T follicular helper cell (primary cell): ENCODE measurements around the gene EIF4E1B.

ENCODE experiments used
- DNase-seq: peaks from one replicate; pipeline ENCODE4 v3.0.0-alpha.2; 2020; ENCODE audit warnings: low read depth

EIF4E1B gene

GRCh38 chr5:176606032-176606431 is 24.4 kb upstream of the EIF4E1B start:
- DNase-seq, result no peak

GRCh38 chr5:176606875-176607274 is 23.6 kb upstream of the EIF4E1B start:
- no peak for DNase-seq

- no peak for DNase-seq
Observed at GRCh38 chr5:176608142-176608705, 22.3 kb upstream of the EIF4E1B start.

DNA sequence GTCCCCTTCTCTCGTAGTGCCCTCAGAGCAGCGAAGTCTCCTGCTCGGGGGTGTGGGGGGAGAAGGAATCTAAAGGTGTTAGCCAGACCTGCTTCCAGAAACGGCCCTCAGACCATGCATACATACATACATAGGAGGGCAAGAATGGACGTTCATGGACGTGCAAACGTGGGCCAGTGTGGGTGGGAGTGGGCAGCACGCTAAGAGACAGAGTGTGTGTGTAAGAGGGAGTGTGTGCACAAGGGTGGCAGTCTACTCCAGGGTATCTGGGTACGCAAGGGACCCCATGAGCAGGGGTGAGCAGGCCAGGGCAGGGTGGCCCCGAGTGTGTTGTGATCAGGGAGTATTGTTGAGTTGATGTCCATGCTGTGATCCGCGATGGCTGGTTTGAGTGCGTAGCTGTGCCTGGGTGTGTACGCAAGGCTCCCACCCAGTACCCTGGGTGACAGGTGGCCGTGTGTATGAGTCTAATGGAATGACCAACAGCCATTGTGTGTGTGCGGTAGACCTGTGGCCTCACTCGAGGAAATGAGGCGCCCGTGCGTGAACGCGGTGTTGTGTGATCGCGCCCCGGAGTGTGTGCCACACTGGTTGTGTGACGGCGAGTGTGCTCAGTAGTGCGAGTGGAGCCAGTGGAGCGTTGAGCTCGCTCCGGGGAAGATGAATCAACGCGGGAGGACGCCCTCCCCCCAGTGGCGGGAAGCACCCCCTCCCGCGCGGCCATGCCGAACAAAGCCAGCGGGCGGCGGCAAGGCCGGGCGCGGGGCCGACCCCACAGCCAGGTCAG is 21.3 kb upstream of the EIF4E1B start:
- DNase-seq, result no peak

DNA sequence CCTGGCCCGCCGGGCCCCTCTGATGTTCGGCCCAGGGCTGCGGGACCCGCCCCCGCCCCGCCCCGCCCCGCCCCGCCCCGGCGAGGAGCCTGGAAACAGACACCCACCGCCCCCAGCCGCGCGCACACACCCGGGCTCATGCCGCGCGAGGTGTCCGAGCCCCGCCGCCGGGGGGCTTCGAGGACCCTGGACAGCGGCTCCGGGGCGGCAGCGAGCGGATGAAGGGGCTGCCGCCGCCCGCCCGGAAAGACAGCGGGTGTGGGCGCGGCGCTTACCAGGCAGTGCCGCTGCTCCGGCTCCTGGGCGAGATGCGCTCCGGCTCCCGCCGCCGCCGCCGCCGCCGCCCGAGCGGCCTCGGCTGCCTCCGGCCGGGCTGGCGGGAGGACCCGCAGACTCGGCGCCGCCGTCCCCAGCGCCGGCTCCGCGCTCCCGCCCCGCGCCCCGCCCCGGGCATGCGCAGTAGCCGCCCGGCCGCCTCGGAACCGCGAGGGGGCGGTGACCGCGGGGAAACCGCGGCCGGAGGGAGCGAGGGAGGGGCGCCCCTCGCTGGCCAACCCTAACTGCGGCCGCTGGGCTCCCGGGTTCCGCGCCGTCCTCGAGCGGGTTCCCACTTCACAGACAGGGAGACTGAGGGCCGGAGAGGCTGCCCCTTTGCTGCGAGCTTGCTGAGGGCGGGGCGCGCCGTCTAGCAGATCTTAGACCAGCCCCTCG is 20.6 kb upstream of the EIF4E1B start, which contains the start of gene GPRIN1:
GPRIN1 (minus strand) TSS at position 433 of the 711 bp plus-strand sequence. CDS start 10,322 bp downstream, outside the sequence.
- DNase-seq, result no peak

- no peak for DNase-seq
Observed at GRCh38 chr5:176610435-176610773, 20.1 kb upstream of the EIF4E1B start.

DNA sequence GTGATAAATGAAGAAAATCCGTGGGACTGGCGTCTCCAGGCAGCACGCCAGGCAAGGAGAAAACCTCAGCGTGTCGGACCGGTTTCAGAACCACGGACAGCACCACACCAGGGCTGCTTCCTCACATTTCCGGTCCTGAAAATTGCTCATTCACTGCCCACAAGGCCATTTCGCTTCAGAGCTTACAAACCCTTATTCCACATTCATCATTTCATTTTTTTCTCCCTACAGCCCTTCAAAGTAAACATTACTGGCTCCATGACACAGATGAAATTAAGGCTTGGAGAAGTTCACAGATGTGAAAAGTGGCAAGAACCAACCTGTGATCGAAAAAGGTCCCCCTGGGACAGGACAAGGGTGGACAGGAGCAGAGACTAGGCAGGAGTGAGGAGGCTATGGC is 19.0 kb upstream of the EIF4E1B start:
- DNase-seq, result peak; percentile 28

GRCh38 chr5:176612008-176612407 is 18.5 kb upstream of the EIF4E1B start:
- DNase-seq, result no peak

GRCh38 chr5:176612855-176613254 is 17.6 kb upstream of the EIF4E1B start:
- DNase-seq, result no peak

- DNase-seq, result no peak
Observed at GRCh38 chr5:176614805-176615478, 15.5 kb upstream of the EIF4E1B start.

- no peak for DNase-seq
Observed at GRCh38 chr5:176616511-176616910, 14.0 kb upstream of the EIF4E1B start.

GRCh38 chr5:176618783-176619182 is 11.7 kb upstream of the EIF4E1B start:
- no peak for DNase-seq

- DNase-seq, result peak; percentile 60
Observed at GRCh38 chr5:176619203-176619568, 11.3 kb upstream of the EIF4E1B start.

GRCh38 chr5:176619569-176620332 is 10.7 kb upstream of the EIF4E1B start:
- DNase-seq, result no peak

DNA sequence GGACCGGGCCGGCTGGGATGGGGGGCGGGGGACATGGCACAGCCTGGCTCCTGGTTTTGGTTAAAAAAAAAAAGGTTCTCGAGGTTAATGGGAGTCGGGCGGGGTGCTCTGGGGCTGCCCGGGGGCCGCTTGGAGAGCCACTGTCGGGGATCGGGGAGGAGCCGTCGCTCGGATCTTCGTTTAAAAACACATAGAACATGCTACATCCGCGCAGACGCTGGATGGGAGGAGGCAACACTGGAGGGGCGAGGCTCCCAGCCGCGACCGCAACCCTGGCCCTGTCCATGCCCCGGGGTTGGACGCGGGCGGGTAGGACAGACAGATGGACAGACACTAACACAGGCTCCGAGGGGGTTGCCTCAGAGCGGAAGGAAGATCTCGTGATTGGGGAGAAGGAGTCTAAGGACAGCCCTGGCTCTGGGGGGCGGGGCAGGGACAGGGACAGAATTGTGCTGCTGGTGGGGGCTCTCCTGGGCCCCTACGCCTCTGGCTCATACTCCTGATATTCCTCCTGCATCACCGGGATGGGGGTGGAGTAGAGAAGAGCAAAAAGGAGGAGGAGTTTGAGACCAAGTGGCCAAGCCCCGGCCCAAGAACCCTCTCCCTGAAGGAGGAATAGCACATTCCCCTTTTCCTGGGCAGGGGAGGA is 10.0 kb upstream of the EIF4E1B start:
- DNase-seq, result no peak

- DNase-seq, result no peak
Observed at GRCh38 chr5:176621661-176622079, 8.8 kb upstream of the EIF4E1B start.

- DNase-seq, result no peak
Observed at GRCh38 chr5:176624142-176624541, 6.3 kb upstream of the EIF4E1B start.

DNA sequence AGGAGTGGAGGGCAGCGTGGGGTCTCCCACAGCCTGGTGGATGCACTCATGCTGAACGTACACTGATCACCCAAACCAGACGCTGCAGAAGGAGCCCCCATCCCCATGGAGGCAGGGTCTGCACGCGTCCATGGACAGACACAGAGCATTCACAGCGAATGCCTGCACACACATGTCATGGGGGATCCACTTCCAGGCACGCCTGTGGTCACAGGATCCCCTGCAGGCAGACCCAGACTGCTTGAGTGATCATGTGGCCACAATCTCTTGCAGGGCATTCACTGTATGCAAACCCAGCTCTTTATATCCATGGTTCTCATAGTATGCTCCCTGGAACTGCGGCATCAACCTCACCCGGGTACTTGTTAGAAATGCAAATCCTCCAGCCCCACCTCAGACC is 5.5 kb upstream of the EIF4E1B start:
- no peak for DNase-seq

DNA sequence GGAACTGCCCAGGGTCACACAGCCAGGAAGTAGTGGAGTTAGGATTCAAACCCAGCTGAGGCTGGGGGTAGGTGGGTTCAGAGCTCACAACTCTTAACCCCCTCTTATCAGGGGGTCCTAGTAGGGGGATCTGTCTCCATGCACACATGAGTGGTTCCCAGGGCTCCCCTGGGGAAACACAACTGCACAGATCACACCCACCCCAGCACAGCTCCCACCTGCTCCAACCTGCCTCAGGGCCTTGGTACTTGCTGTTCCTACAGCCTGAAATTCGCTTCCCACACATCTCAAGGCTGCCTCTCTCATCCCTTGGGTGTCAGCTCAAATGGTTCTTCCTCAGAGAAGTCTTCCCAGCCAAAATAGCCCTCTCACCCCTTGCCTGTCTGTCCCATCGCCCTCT is 5.0 kb upstream of the EIF4E1B start:
- no peak for DNase-seq

- no peak for DNase-seq
Observed at GRCh38 chr5:176625966-176626875, 4.3 kb upstream of the EIF4E1B start.
